ENCODE data around the gene SLC15A4.
"Not testable (repeated sequence)": the region's sequence is repeated elsewhere in the genome, so short reads cannot be mapped to it uniquely, and the experiment has no call there.

SLC15A4 gene

GRCh38 chr12:128814411-128815261 is 9.1 kb downstream of the SLC15A4 start:
- DNase-seq (ENCODE audit: low read depth in 2 of 2) = no peak

GRCh38 chr12:128813883-128814282 is 9.9 kb downstream of the SLC15A4 start:
- DNase-seq (ENCODE audit: low read depth in 2 of 2) = no peak

- DNase-seq (ENCODE audit: low read depth in 2 of 2) = no peak
Observed at GRCh38 chr12:128813392-128813791, 10.4 kb downstream of the SLC15A4 start.

GRCh38 chr12:128811806-128812205 is 12.0 kb downstream of the SLC15A4 start:
- DNase-seq (ENCODE audit: low read depth in 2 of 2) = no peak

GRCh38 chr12:128810182-128811127 is 13.3 kb downstream of the SLC15A4 start:
- DNase-seq (ENCODE audit: low read depth in 2 of 2) = no peak

GRCh38 chr12:128808651-128809050 is 15.1 kb downstream of the SLC15A4 start:
- DNase-seq (ENCODE audit: low read depth in 2 of 2) = no peak

- no peak for DNase-seq (ENCODE audit: low read depth in 2 of 2)
Observed at GRCh38 chr12:128807161-128807724, 16.5 kb downstream of the SLC15A4 start.

GRCh38 chr12:128806573-128806972 is 17.2 kb downstream of the SLC15A4 start:
- no peak for DNase-seq (ENCODE audit: low read depth in 2 of 2)

- not testable (repeated sequence) for DNase-seq (ENCODE audit: low read depth in 2 of 2)
Observed at GRCh38 chr12:128805406-128805805, 18.4 kb downstream of the SLC15A4 start.

GRCh38 chr12:128804762-128805161 is 19.0 kb downstream of the SLC15A4 start:
- no peak for DNase-seq (ENCODE audit: low read depth in 2 of 2)

- no peak for DNase-seq (ENCODE audit: low read depth in 2 of 2)
Observed at GRCh38 chr12:128803788-128804187, 20.0 kb downstream of the SLC15A4 start.

GRCh38 chr12:128802756-128803155 is 21.0 kb downstream of the SLC15A4 start:
- DNase-seq (ENCODE audit: low read depth in 2 of 2) = no peak

GRCh38 chr12:128801879-128802391 is 21.8 kb downstream of the SLC15A4 start:
- DNase-seq (ENCODE audit: low read depth in 2 of 2) = no peak

GRCh38 chr12:128800606-128801005 is 23.2 kb downstream of the SLC15A4 start:
- no peak for DNase-seq (ENCODE audit: low read depth in 2 of 2)

- no peak for DNase-seq (ENCODE audit: low read depth in 2 of 2)
Observed at GRCh38 chr12:128798571-128799341, 25.0 kb downstream of the SLC15A4 start.

- no peak for DNase-seq (ENCODE audit: low read depth in 2 of 2)
Observed at GRCh38 chr12:128797119-128798118, 26.3 kb downstream of the SLC15A4 start.

GRCh38 chr12:128796439-128797118 is 27.2 kb downstream of the SLC15A4 start:
- DNase-seq (ENCODE audit: low read depth in 2 of 2) = no peak

- no peak for DNase-seq (ENCODE audit: low read depth in 2 of 2)
Observed at GRCh38 chr12:128795530-128796361, 28.0 kb downstream of the SLC15A4 start.

All from fibroblast of skin of left quadriceps (primary cell).